Activated T-cell treated with anti-CD3 and anti-CD28 coated beads, Interleukin-2, amount 50 U/mL, for 48 hours (primary cell): ENCODE measurements around the gene EMC1.
"Not testable (repeated sequence)": the region's sequence is repeated elsewhere in the genome, so short reads cannot be mapped to it uniquely, and the experiment has no call there.

Experiments
- DNase-seq, 2 experiments: peaks; one replicate each; pipeline ENCODE4 v3.0.0-alpha.2; 2020

EMC1 gene

GRCh38 chr1:19251305-19252196 lies at the start of gene EMC1, which contains the start of gene MRTO4:
Gene EMC1, minus strand, starts transcription at chr1:19251524. Its CDS starts 15 bp downstream, at chr1:19251509.
Gene MRTO4, plus strand, starts transcription at chr1:19251805. Its CDS starts 31 bp downstream, at chr1:19251836.
- DNase-seq: peak; percentile 96 to 97

GRCh38 chr1:19300211-19300610 lies 48.9 kb upstream of the EMC1 start:
- no peak for DNase-seq

GRCh38 chr1:19294638-19295037 lies 43.3 kb upstream of the EMC1 start:
- no peak for DNase-seq

GRCh38 chr1:19289244-19289643 lies 37.9 kb upstream of the EMC1 start:
- DNase-seq: no peak

- peak; percentile 72 to 80 for DNase-seq
Measured at GRCh38 chr1:19288324-19289241, 37.3 kb upstream of the EMC1 start, which contains the start of gene AKR7A3. Gene AKR7A3, minus strand, starts transcription at chr1:19288770. Its CDS starts 61 bp downstream, at chr1:19288709.

- DNase-seq: no peak
Measured at GRCh38 chr1:19287436-19288185, 36.3 kb upstream of the EMC1 start.

GRCh38 chr1:19285807-19286206 lies 34.5 kb upstream of the EMC1 start:
- not testable (repeated sequence) for DNase-seq

- not testable (repeated sequence) for DNase-seq
Measured at GRCh38 chr1:19285366-19285765, 34.0 kb upstream of the EMC1 start.

- DNase-seq: no peak
Measured at GRCh38 chr1:19284881-19285280, 33.6 kb upstream of the EMC1 start.

- no peak for DNase-seq
Measured at GRCh38 chr1:19283891-19284290, 32.6 kb upstream of the EMC1 start.

- DNase-seq: no peak
Measured at GRCh38 chr1:19274636-19275035, 23.3 kb upstream of the EMC1 start.

GRCh38 chr1:19273844-19274531 lies 22.7 kb upstream of the EMC1 start:
- DNase-seq: not testable (repeated sequence)

GRCh38 chr1:19273106-19273843 lies 22.0 kb upstream of the EMC1 start:
- DNase-seq: no peak

GRCh38 chr1:19272064-19272463 lies 20.7 kb upstream of the EMC1 start:
- no peak for DNase-seq

- DNase-seq: not testable (repeated sequence)
Measured at GRCh38 chr1:19270343-19270730, 19.0 kb upstream of the EMC1 start.

- DNase-seq: not testable (repeated sequence)
Measured at GRCh38 chr1:19269427-19270342, 18.4 kb upstream of the EMC1 start.

- DNase-seq: no peak
Measured at GRCh38 chr1:19268445-19268844, 17.1 kb upstream of the EMC1 start.

GRCh38 chr1:19262744-19263143 lies 11.4 kb upstream of the EMC1 start:
- peak; percentile 36 to 41 for DNase-seq

GRCh38 chr1:19262047-19262446 lies 10.7 kb upstream of the EMC1 start:
- DNase-seq: peak; percentile 48 to 49
